HCT116 (cell line): ENCODE data around the gene GLA. TPM values are rescaled to one million over a fixed set of nuclear protein-coding genes. Genes with fewer than 3 reads are reported as not detected.

Experiments used
- ATAC-seq: fragments of 200-7000 bp; cut with Tn5 transposase; 2 replicates; pipeline ENCODE4 v1.9.1; 2020; ENCODE audit warnings: mild to moderate bottlenecking, moderate library complexity
- BruUV-seq: library from RNA; stranded (reverse); fragments of 400-500 nt; replicated peaks from 2 replicates; lab custom pipeline; 2021; lab: Mats Ljungman, UMichigan
- CTCF ChIA-PET: fragments of 300-600 bp; sonication (Branson Sonifier 250); formaldehyde crosslinking; loops from one replicate; lab custom pipeline; 2021; ENCODE audit warnings: antibody characterized with exemption; lab: Charles Lee
- POLR2A ChIA-PET: fragments of 300-600, 350-600 bp; sonication (Branson Sonifier 250); formaldehyde crosslinking; loops from one replicate; lab custom pipeline; 2021; ENCODE audit warnings: antibody characterized with exemption; lab: Charles Lee
- RAD21 ChIA-PET, 2 experiments: fragments of 300-600 bp; sonication (Branson Sonifier 250); formaldehyde crosslinking; loops; one replicate each; lab custom pipeline; 2023; ENCODE audit warnings: low total read pairs in 2 of 2; ENCODE audit not compliant: uncharacterized antibody in 2 of 2, unreplicated experiment in 2 of 2, low non-redundant PET in 1 of 2; lab: Charles Lee
- DNase-seq: peaks from one replicate; pipeline ENCODE4 v3.0.0-alpha.2; 2010; ENCODE audit warnings: low read depth, low spot score
- H2AFZ ChIP-seq: fragments of 200-600 bp; shearing (Covaris generic), sonication (generic); 2 replicates; pipeline ENCODE4 v1.6.1; 2017; ENCODE audit warnings: low read depth, mixed run types, mixed read lengths, antibody characterized with exemption, low read length; ENCODE audit not compliant: poor library complexity, severe bottlenecking
- H3K27ac ChIP-seq: 2 replicates; pipeline ENCODE4 v1.5.1; 2012; ENCODE audit warnings: low read depth, low read length
- H3K27me3 ChIP-seq: fragments of 200-600 bp; sonication (generic); 2 replicates; pipeline ENCODE4 v1.6.1; 2016; ENCODE audit warnings: mixed run types, low read length, mixed read lengths; ENCODE audit not compliant: insufficient read depth
- H3K36me3 ChIP-seq, 2 experiments: fragments of 200-500 bp in 1 of 2; fragments of 200-600 bp in 1 of 2; sonication (Bioruptor generic) in 1 of 2; sonication (generic) in 1 of 2; 2 replicates each; pipeline versions ENCODE4 v1.5.1 to v1.6.1; 2014 to 2016; ENCODE audit warnings: low read length in 2 of 2, inconsistent platforms in 1 of 2, mixed read lengths in 1 of 2, mixed run types in 1 of 2; ENCODE audit not compliant: insufficient read depth in 2 of 2, control insufficient read depth in 1 of 2
- H3K4me1 ChIP-seq, 2 experiments: fragments of 200-600 bp in 1 of 2; sonication (generic) in 1 of 2; 2 replicates each; pipeline versions ENCODE4 v1.5.1 to v1.6.1; 2012 to 2017; ENCODE audit warnings: low read length in 2 of 2, inconsistent platforms in 1 of 2, mild to moderate bottlenecking in 1 of 2, mixed read lengths in 1 of 2, mixed run types in 1 of 2, moderate library complexity in 1 of 2; ENCODE audit not compliant: insufficient read depth in 2 of 2, control insufficient read depth in 1 of 2
- H3K4me2 ChIP-seq: fragments of 200-600 bp; sonication (generic); 2 replicates; pipeline ENCODE4 v1.6.1; 2017; ENCODE audit warnings: mixed run types, low read length, mixed read lengths
- H3K4me3 ChIP-seq, 2 experiments: fragments of 200-600 bp in 1 of 2; sonication (generic) in 1 of 2; replicated peaks in 1 of 2; 2 replicates each; pipeline ENCODE4 v1.5.1; 2011 to 2016; ENCODE audit warnings: low read length in 2 of 2, control low read depth in 1 of 2, low read depth in 1 of 2, mild to moderate bottlenecking in 1 of 2, mixed read lengths in 1 of 2, mixed run types in 1 of 2
- H3K79me2 ChIP-seq: fragments of 200-600 bp; sonication (generic); 2 replicates; pipeline ENCODE4 v1.6.1; 2017; ENCODE audit warnings: mild to moderate bottlenecking, mixed run types, low read length, moderate library complexity, mixed read lengths; ENCODE audit not compliant: insufficient read depth
- H3K9ac ChIP-seq: fragments of 200-600 bp; sonication (generic); 2 replicates; pipeline ENCODE4 v1.6.1; 2016; ENCODE audit warnings: low read length, mixed read lengths
- H3K9me2 ChIP-seq: fragments of 200-600 bp; sonication (generic), shearing (Covaris generic); 2 replicates; pipeline ENCODE4 v1.6.1; 2017; ENCODE audit warnings: mixed run types, mild to moderate bottlenecking, moderate library complexity; ENCODE audit not compliant: insufficient read depth
- H3K9me3 ChIP-seq, 2 experiments: fragments of 200-500 bp in 1 of 2; fragments of 200-600 bp in 1 of 2; sonication (Bioruptor generic) in 1 of 2; sonication (generic) in 1 of 2; 2 replicates each; pipeline ENCODE4 v1.6.1; 2014 to 2017; ENCODE audit warnings: low read length in 2 of 2, mixed read lengths in 2 of 2, inconsistent platforms in 1 of 2, low read depth in 1 of 2, mild to moderate bottlenecking in 1 of 2, mixed run types in 1 of 2, moderate library complexity in 1 of 2; ENCODE audit not compliant: control insufficient read depth in 1 of 2, insufficient read depth in 1 of 2
- H4K20me1 ChIP-seq: fragments of 200-600 bp; sonication (generic), shearing (Covaris generic); 2 replicates; pipeline ENCODE4 v1.6.1; 2017; ENCODE audit warnings: mixed run types, mild to moderate bottlenecking, moderate library complexity; ENCODE audit not compliant: insufficient read depth
- ATF3 ChIP-seq: IDR thresholded peaks from 2 replicates; pipeline ENCODE4 v1.6.1; 2012
- CEBPB ChIP-seq: IDR thresholded peaks from 2 replicates; pipeline ENCODE4 v1.6.1; 2012; ENCODE audit warnings: low read depth
- EGR1 ChIP-seq: IDR thresholded peaks from 2 replicates; pipeline ENCODE4 v1.6.1; 2012; ENCODE audit warnings: low read depth
- MAX ChIP-seq: IDR thresholded peaks from 2 replicates; pipeline ENCODE4 v1.6.1; 2012
- SIN3A ChIP-seq: IDR thresholded peaks from 2 replicates; pipeline ENCODE4 v1.6.1; 2012; ENCODE audit warnings: low read depth
- SP1 ChIP-seq: IDR thresholded peaks from 2 replicates; pipeline ENCODE4 v1.6.1; 2012; ENCODE audit warnings: low read depth
- TCF7L2 ChIP-seq: IDR thresholded peaks from 2 replicates; pipeline ENCODE4 v1.7.0; 2011; ENCODE audit warnings: borderline replicate concordance, inconsistent platforms; ENCODE audit not compliant: insufficient read depth, insufficient read length; ENCODE audit errors: extremely low read depth
- ZFX ChIP-seq: fragments of 450-650 bp; IDR thresholded peaks from 2 replicates; pipeline ENCODE4 v1.6.1; 2017
- intact Hi-C: fragments of 100-400 bp; cut with micrococcal nuclease; formaldehyde crosslinking; loops from 2 replicates; pipeline ENCODE4 v1.10.0; 2022
- total RNA-seq: library from RNA; stranded (reverse); gene quantifications from one replicate; pipeline ENCODE4 v1.2.1, GENCODE V29; 2021; ENCODE audit not compliant: unreplicated experiment
- TF ChIP-seq, protein P1 (sequence below): IDR thresholded peaks from 2 replicates; pipeline ENCODE4 v1.6.1; 2012; ENCODE audit warnings: low read depth
- TF ChIP-seq, protein P2 (sequence below): IDR thresholded peaks from 2 replicates; pipeline ENCODE4 v1.6.1; 2011; ENCODE audit warnings: mild to moderate bottlenecking, low read length, moderate library complexity; ENCODE audit not compliant: insufficient replicate concordance; ENCODE audit errors: extremely low read depth

Gene GLA
- total RNA-seq, 1 experiment from 2014 or later: 40.8 TPM

DNA sequence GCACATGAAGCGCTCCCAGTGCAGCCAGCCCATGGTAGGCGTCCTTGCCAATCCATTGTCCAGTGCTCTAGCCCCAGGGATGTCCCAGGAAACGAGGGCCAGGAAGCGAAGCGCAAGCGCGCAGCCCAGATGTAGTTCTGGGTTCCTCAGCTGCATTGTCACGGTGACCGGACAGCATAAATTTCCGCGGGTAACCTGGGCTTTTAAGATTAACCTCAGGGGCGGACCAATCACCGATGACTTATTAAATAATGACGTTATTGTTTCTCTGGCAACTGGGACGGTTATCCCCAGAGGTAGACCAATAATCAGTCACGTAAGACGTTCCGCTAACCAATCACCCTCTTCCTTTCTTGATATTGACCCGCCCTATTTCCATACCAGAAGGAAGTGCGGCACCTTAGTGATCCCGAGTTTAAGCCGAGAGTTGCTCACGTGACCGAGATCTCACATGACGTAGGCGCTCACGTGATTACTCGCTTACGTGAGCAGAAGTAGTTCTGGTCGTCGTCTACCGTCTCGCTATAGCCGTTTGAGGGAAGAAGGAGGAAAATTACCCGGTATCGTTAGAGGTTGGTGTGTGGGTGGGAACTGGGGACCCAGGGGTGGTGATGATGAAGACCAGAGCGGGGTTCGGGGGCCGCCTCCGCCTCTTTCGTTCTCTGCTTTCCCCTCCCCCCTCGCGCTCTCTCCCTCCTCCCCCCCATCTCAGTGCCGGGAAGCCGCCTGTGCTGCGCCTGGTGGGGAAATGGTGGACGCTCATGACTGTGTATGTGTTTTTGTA lies at the start of gene GLA, which contains the start of gene HNRNPH2 (continued):
- TF ChIP-seq, protein P1, sequence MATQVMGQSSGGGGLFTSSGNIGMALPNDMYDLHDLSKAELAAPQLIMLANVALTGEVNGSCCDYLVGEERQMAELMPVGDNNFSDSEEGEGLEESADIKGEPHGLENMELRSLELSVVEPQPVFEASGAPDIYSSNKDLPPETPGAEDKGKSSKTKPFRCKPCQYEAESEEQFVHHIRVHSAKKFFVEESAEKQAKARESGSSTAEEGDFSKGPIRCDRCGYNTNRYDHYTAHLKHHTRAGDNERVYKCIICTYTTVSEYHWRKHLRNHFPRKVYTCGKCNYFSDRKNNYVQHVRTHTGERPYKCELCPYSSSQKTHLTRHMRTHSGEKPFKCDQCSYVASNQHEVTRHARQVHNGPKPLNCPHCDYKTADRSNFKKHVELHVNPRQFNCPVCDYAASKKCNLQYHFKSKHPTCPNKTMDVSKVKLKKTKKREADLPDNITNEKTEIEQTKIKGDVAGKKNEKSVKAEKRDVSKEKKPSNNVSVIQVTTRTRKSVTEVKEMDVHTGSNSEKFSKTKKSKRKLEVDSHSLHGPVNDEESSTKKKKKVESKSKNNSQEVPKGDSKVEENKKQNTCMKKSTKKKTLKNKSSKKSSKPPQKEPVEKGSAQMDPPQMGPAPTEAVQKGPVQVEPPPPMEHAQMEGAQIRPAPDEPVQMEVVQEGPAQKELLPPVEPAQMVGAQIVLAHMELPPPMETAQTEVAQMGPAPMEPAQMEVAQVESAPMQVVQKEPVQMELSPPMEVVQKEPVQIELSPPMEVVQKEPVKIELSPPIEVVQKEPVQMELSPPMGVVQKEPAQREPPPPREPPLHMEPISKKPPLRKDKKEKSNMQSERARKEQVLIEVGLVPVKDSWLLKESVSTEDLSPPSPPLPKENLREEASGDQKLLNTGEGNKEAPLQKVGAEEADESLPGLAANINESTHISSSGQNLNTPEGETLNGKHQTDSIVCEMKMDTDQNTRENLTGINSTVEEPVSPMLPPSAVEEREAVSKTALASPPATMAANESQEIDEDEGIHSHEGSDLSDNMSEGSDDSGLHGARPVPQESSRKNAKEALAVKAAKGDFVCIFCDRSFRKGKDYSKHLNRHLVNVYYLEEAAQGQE: no peak
- TF ChIP-seq, protein P2, sequence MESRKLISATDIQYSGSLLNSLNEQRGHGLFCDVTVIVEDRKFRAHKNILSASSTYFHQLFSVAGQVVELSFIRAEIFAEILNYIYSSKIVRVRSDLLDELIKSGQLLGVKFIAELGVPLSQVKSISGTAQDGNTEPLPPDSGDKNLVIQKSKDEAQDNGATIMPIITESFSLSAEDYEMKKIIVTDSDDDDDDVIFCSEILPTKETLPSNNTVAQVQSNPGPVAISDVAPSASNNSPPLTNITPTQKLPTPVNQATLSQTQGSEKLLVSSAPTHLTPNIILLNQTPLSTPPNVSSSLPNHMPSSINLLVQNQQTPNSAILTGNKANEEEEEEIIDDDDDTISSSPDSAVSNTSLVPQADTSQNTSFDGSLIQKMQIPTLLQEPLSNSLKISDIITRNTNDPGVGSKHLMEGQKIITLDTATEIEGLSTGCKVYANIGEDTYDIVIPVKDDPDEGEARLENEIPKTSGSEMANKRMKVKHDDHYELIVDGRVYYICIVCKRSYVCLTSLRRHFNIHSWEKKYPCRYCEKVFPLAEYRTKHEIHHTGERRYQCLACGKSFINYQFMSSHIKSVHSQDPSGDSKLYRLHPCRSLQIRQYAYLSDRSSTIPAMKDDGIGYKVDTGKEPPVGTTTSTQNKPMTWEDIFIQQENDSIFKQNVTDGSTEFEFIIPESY: no peak

- ChIA-PET POLR2A (no interaction called here), CTCF (no interaction called here), RAD21 (no interaction called here)
- Histone ChIP-seq H3K4me1 (no peaks in the 10 kb centered on the region), H3K9ac (no peak overlapping the region), H3K4me3 (no peak overlapping the region), H3K4me2 (no peak overlapping the region), H4K20me1 (no peaks in the 10 kb centered on the region), H3K9me2 (no peaks in the 10 kb centered on the region), H3K79me2 (no peaks in the 10 kb centered on the region), H3K27ac (no peak overlapping the region), H2AFZ (no peak overlapping the region), H3K36me3 (no peaks in the 10 kb centered on the region), H3K27me3 (no peaks in the 10 kb centered on the region), H3K9me3 (no peaks in the 10 kb centered on the region)
- intact Hi-C loops: no loop called here
- BruUV-seq: no TSS peak
- ATAC-seq: no peak
- DNase-seq: no peak
- TF ChIP-seq SIN3A (no peak), ZFX (no peak), MAX (no peak), SP1 (no peak), TCF7L2 (no peak), EGR1 (no peak), CEBPB (no peak), ATF3 (no peak)
- TF ChIP-seq, protein P2: no peak
- TF ChIP-seq, protein P1: no peak
Observed at GRCh38 chrX:101452056-101452455, 44.3 kb upstream of the GLA start.
